ENCODE measurements around the gene TYK2.

Gene TYK2

GRCh38 chr19:10421240-10422045 is 41.1 kb upstream of the TYK2 start:
- no peak for TF ChIP-seq CTCF (IDR thresholded peaks at IDR 0.05; ENCODE audit: low read depth, low read length, missing control alignments)
- DNase-seq (ENCODE audit: extremely low read depth, low read depth), result no peak
- H3K4me3 ChIP-seq (replicated peaks; ENCODE audit: low read depth, low read length), result peak overlapping the region; percentile 97

- TF ChIP-seq CTCF (IDR thresholded peaks at IDR 0.05; ENCODE audit: low read depth, low read length, missing control alignments), result peak; percentile 65
- H3K4me3 ChIP-seq (replicated peaks; ENCODE audit: low read depth, low read length), result peak within 1 kb of the TSS; percentile 97
- DNase-seq (ENCODE audit: extremely low read depth, low read depth), result no peak
These were observed 40.3 kb upstream of the TYK2 start, which contains the start of gene PDE4A for GRCh38 chr19:10420444-10421239. PDE4A (plus strand) TSS chr19:10420538; CDS start chr19:10420765, 227 bp downstream.

GRCh38 chr19:10419646-10420443 is 39.5 kb upstream of the TYK2 start:
- peak overlapping the region; percentile 97 for H3K4me3 ChIP-seq (replicated peaks; ENCODE audit: low read depth, low read length)
- no peak for TF ChIP-seq CTCF (IDR thresholded peaks at IDR 0.05; ENCODE audit: low read depth, low read length, missing control alignments)
- DNase-seq (ENCODE audit: extremely low read depth, low read depth), result peak; percentile 88

- H3K4me3 ChIP-seq (replicated peaks; ENCODE audit: low read depth, low read length), result peak overlapping the region; percentile 97
- DNase-seq (ENCODE audit: extremely low read depth, low read depth), result no peak
- no peak for TF ChIP-seq CTCF (IDR thresholded peaks at IDR 0.05; ENCODE audit: low read depth, low read length, missing control alignments)
These were observed 38.9 kb upstream of the TYK2 start for GRCh38 chr19:10419200-10419645.

- peak overlapping the region; percentile 97 for H3K4me3 ChIP-seq (replicated peaks; ENCODE audit: low read depth, low read length)
- no peak for TF ChIP-seq CTCF (IDR thresholded peaks at IDR 0.05; ENCODE audit: low read depth, low read length, missing control alignments)
- no peak for DNase-seq (ENCODE audit: extremely low read depth, low read depth)
These were observed 38.3 kb upstream of the TYK2 start for GRCh38 chr19:10418485-10419199.

GRCh38 chr19:10418235-10418484 is 37.8 kb upstream of the TYK2 start:
- no peak for DNase-seq (ENCODE audit: extremely low read depth, low read depth)
- no peak for TF ChIP-seq CTCF (IDR thresholded peaks at IDR 0.05; ENCODE audit: low read depth, low read length, missing control alignments)
- peak overlapping the region; percentile 97 for H3K4me3 ChIP-seq (replicated peaks; ENCODE audit: low read depth, low read length)

Measured in HFF-Myc (cell line).